ENCODE data around the gene PLCH1. TPM values are rescaled to one million over a fixed set of nuclear protein-coding genes. Genes with fewer than 3 reads are reported as not detected.

The PLCH1 gene
- total RNA-seq, 1 experiment from 2014 or later: 0.12 TPM

GRCh38 chr3:155701882-155702465 is 42.9 kb downstream of the PLCH1 start:
- no peaks in the 10 kb centered on the region for H3K36me3 Mint-ChIP-seq (ENCODE audit: insufficient read depth, unreplicated experiment)
- POLR2A ChIA-PET: interaction anchor here (1.0 to 2.7 kb wide), 4 partner anchors 9 to 351 kb away, joined by 3 to 11 read pairs (median 5); no protein-coding TSS in a partner anchor
- CTCF ChIA-PET: interaction anchor here (0.6 to 8.7 kb wide), 35 partner anchors 10 to 1369 kb away, joined by 3 to 139 read pairs (median 3); no protein-coding TSS in a partner anchor
- H3K9me3 Mint-ChIP-seq (ENCODE audit: unreplicated experiment): no peaks in the 10 kb centered on the region
- intact Hi-C loops (cut with micrococcal nuclease): loop anchor here (1.0 kb wide), 2 partner anchors 320 to 349 kb away; no protein-coding TSS in a partner anchor
- DNase-seq (ENCODE audit: unreplicated experiment): peak; percentile 60
- no peaks in the 10 kb centered on the region for H3K4me1 Mint-ChIP-seq (ENCODE audit: insufficient read depth, unreplicated experiment)
- no peaks in the 10 kb centered on the region for H3K27me3 Mint-ChIP-seq (ENCODE audit: insufficient read depth, unreplicated experiment)
- TF ChIP-seq CTCF (IDR thresholded peaks at IDR 0.05; ENCODE audit: unreplicated experiment): peak; percentile 55
- no peak overlapping the region for H3K4me3 Mint-ChIP-seq (ENCODE audit: unreplicated experiment)
- BruUV-seq (replicated peaks): no TSS peak
- no peak overlapping the region for H3K27ac Mint-ChIP-seq (ENCODE audit: low read depth, unreplicated experiment)

GRCh38 chr3:155697542-155697941 is 47.3 kb downstream of the PLCH1 start:
- no peaks in the 10 kb centered on the region for H3K4me1 Mint-ChIP-seq (ENCODE audit: insufficient read depth, unreplicated experiment)
- CTCF ChIA-PET: interaction anchor here (0.5 to 1.8 kb wide), 4 partner anchors 262 to 370 kb away, joined by 3 to 9 read pairs (median 5); no protein-coding TSS in a partner anchor
- no peak for DNase-seq (ENCODE audit: unreplicated experiment)
- no peaks in the 10 kb centered on the region for H3K9me3 Mint-ChIP-seq (ENCODE audit: unreplicated experiment)
- H3K36me3 Mint-ChIP-seq (ENCODE audit: insufficient read depth, unreplicated experiment): no peaks in the 10 kb centered on the region
- BruUV-seq (replicated peaks): no TSS peak
- H3K4me3 Mint-ChIP-seq (ENCODE audit: unreplicated experiment): no peak overlapping the region
- no peaks in the 10 kb centered on the region for H3K27me3 Mint-ChIP-seq (ENCODE audit: insufficient read depth, unreplicated experiment)
- intact Hi-C loops (cut with micrococcal nuclease): no loop called here
- POLR2A ChIA-PET: no interaction called here
- no peak for TF ChIP-seq CTCF (IDR thresholded peaks at IDR 0.05; ENCODE audit: unreplicated experiment)
- no peak overlapping the region for H3K27ac Mint-ChIP-seq (ENCODE audit: low read depth, unreplicated experiment)

GRCh38 chr3:155690921-155691320 is 54.0 kb downstream of the PLCH1 start:
- Mint-ChIP-seq H3K9me3 (ENCODE audit: unreplicated experiment) (no peaks in the 10 kb centered on the region), H3K27ac (ENCODE audit: low read depth, unreplicated experiment) (no peak overlapping the region)
- POLR2A ChIA-PET: no interaction called here

GRCh38 chr3:155688481-155688880 is 56.4 kb downstream of the PLCH1 start:
- CTCF ChIA-PET: interaction anchor here (0.5 to 0.6 kb wide), 2 partner anchors 16 to 33 kb away, joined by 3 to 4 read pairs; no protein-coding TSS in a partner anchor
- intact Hi-C loops (cut with micrococcal nuclease): no loop called here
- no TSS peak for BruUV-seq (replicated peaks)

More at GRCh38 chr3:155690921-155691320, 54.0 kb downstream of the PLCH1 start:
- BruUV-seq (replicated peaks): no TSS peak
- CTCF ChIA-PET: interaction anchor here (0.6 to 1.4 kb wide), 3 partner anchors 10 to 336 kb away, joined by 3 to 7 read pairs (median 4); no protein-coding TSS in a partner anchor
- no peak overlapping the region for H3K4me3 Mint-ChIP-seq (ENCODE audit: unreplicated experiment)
- TF ChIP-seq CTCF (IDR thresholded peaks at IDR 0.05; ENCODE audit: unreplicated experiment): no peak
- H3K4me1 Mint-ChIP-seq (ENCODE audit: insufficient read depth, unreplicated experiment): no peaks in the 10 kb centered on the region
- intact Hi-C loops (cut with micrococcal nuclease): no loop called here
- DNase-seq (ENCODE audit: unreplicated experiment): peak; percentile 8
- no peaks in the 10 kb centered on the region for H3K36me3 Mint-ChIP-seq (ENCODE audit: insufficient read depth, unreplicated experiment)
- no peaks in the 10 kb centered on the region for H3K27me3 Mint-ChIP-seq (ENCODE audit: insufficient read depth, unreplicated experiment)

More at GRCh38 chr3:155688481-155688880, 56.4 kb downstream of the PLCH1 start:
- H3K4me1 Mint-ChIP-seq (ENCODE audit: insufficient read depth, unreplicated experiment): no peaks in the 10 kb centered on the region
- H3K9me3 Mint-ChIP-seq (ENCODE audit: unreplicated experiment): no peaks in the 10 kb centered on the region
- DNase-seq (ENCODE audit: unreplicated experiment): no peak
- H3K36me3 Mint-ChIP-seq (ENCODE audit: insufficient read depth, unreplicated experiment): no peaks in the 10 kb centered on the region
- H3K4me3 Mint-ChIP-seq (ENCODE audit: unreplicated experiment): no peak overlapping the region
- H3K27me3 Mint-ChIP-seq (ENCODE audit: insufficient read depth, unreplicated experiment): no peaks in the 10 kb centered on the region
- H3K27ac Mint-ChIP-seq (ENCODE audit: low read depth, unreplicated experiment): no peak overlapping the region
- no peak for TF ChIP-seq CTCF (IDR thresholded peaks at IDR 0.05; ENCODE audit: unreplicated experiment)
- POLR2A ChIA-PET: no interaction called here
